Colonic mucosa (tissue), 4 donors: Measurements from ENCODE around the gene DPP10. TPM values are rescaled to one million over a fixed set of nuclear protein-coding genes. Genes with fewer than 3 reads are reported as not detected.

Experiments used
- DNase-seq: peaks from one replicate; pipeline ENCODE4 v3.0.0-alpha.2; 2020
- H3K27ac ChIP-seq: fragments of 200-600 bp; one replicate; pipeline ENCODE4 v1.8.0; 2021
- H3K27me3 ChIP-seq: fragments of 200-600 bp; one replicate; pipeline ENCODE4 v1.8.0; 2021
- H3K36me3 ChIP-seq: fragments of 200-600 bp; one replicate; pipeline ENCODE4 v1.8.0; 2021
- H3K4me1 ChIP-seq: fragments of 200-600 bp; one replicate; pipeline ENCODE4 v1.8.0; 2021; ENCODE audit warnings: mild to moderate bottlenecking
- H3K4me3 ChIP-seq: fragments of 200-600 bp; one replicate; pipeline ENCODE4 v1.8.0; 2021
- H3K9ac ChIP-seq, 2 donors: one replicate each; pipeline ENCODE4 v1.7.0; 2013; ENCODE audit warnings: control low read depth in 2 of 2, low read depth in 2 of 2, low read length in 2 of 2
- H3K9me3 ChIP-seq: fragments of 200-600 bp; one replicate; pipeline ENCODE4 v1.8.0; 2021
- CTCF ChIP-seq: fragments of 200-600 bp; IDR thresholded peaks from one replicate; pipeline ENCODE4 v1.8.0; 2022; ENCODE audit warnings: antibody characterized with exemption, mild to moderate bottlenecking
- intact Hi-C: fragments of 100-400 bp; cut with DNase I; formaldehyde crosslinking; loops from one replicate; pipeline ENCODE4 v1.14.1; 2022
- total RNA-seq, 2 donors: library from RNA; stranded (reverse); fragmentation: NEBNext Ultra II Directional in 1 of 2; extraction: Animal tissue kit (Norgen Biotek cat#: 25700) in 1 of 2; gene quantifications; one replicate each; pipeline ENCODE4 v1.2.1, GENCODE V29; 2021
- donor health status: healthy.
- donor health status: DM: no; HTN: no; CAD: no.
- donor health status: DM: no; HTN: no; CAD: no.

DPP10 gene
- total RNA-seq, 2 donors from 2014 or later = 6.0 to 8.1 TPM

GRCh38 chr2:114769110-114769509 is 326.7 kb downstream of the DPP10 start:
- H3K9me3 ChIP-seq = no peaks in the 10 kb centered on the region
- intact Hi-C loops = no loop called here
- no peaks in the 10 kb centered on the region for H3K4me1 ChIP-seq
- no peak overlapping the region for H3K27ac ChIP-seq
- TF ChIP-seq CTCF = no peak
- DNase-seq = no peak
- H3K27me3 ChIP-seq = no peaks in the 10 kb centered on the region
- no peak overlapping the region for H3K9ac ChIP-seq
- H3K4me3 ChIP-seq = no peak overlapping the region
- no peaks in the 10 kb centered on the region for H3K36me3 ChIP-seq

- H3K9ac ChIP-seq = no peak overlapping the region
- no peak for TF ChIP-seq CTCF
- H3K4me3 ChIP-seq = no peak overlapping the region
- no peaks in the 10 kb centered on the region for H3K36me3 ChIP-seq
- intact Hi-C loops = no loop called here
- H3K27ac ChIP-seq = no peak overlapping the region
- DNase-seq = no peak
- H3K4me1 ChIP-seq = no peaks in the 10 kb centered on the region
- H3K27me3 ChIP-seq = no peaks in the 10 kb centered on the region
- H3K9me3 ChIP-seq = no peaks in the 10 kb centered on the region
Observed at GRCh38 chr2:114769991-114770390, 327.6 kb downstream of the DPP10 start.

GRCh38 chr2:114784046-114784445 is 341.6 kb downstream of the DPP10 start:
- H3K27me3 ChIP-seq = no peaks in the 10 kb centered on the region
- H3K4me3 ChIP-seq = no peak overlapping the region
- no peaks in the 10 kb centered on the region for H3K9me3 ChIP-seq
- intact Hi-C loops = no loop called here
- no peak overlapping the region for H3K9ac ChIP-seq
- no peak overlapping the region for H3K27ac ChIP-seq
- H3K36me3 ChIP-seq = no peaks in the 10 kb centered on the region
- no peaks in the 10 kb centered on the region for H3K4me1 ChIP-seq
- TF ChIP-seq CTCF = no peak
- no peak for DNase-seq

GRCh38 chr2:114784890-114785583 is 342.6 kb downstream of the DPP10 start:
- no peaks in the 10 kb centered on the region for H3K27me3 ChIP-seq
- no peaks in the 10 kb centered on the region for H3K9me3 ChIP-seq
- no peaks in the 10 kb centered on the region for H3K36me3 ChIP-seq
- TF ChIP-seq CTCF = no peak
- no peak for DNase-seq
- no peaks in the 10 kb centered on the region for H3K4me1 ChIP-seq
- intact Hi-C loops = no loop called here
- no peak overlapping the region for H3K27ac ChIP-seq
- no peak overlapping the region for H3K9ac ChIP-seq
- H3K4me3 ChIP-seq = no peak overlapping the region

- no peak for TF ChIP-seq CTCF
- Histone ChIP-seq H3K27ac (no peak overlapping the region), H3K9me3 (no peaks in the 10 kb centered on the region), H3K9ac (no peak overlapping the region), H3K27me3 (no peaks in the 10 kb centered on the region), H3K4me1 (no peaks in the 10 kb centered on the region), H3K4me3 (no peak overlapping the region), H3K36me3 (no peaks in the 10 kb centered on the region)
- intact Hi-C loops = no loop called here
- DNase-seq = no peak
Observed at GRCh38 chr2:114786901-114787300, 344.5 kb downstream of the DPP10 start.
